HAP-1 (cell line): ENCODE measurements around the gene DLG4.

Experiments used
- DNase-seq, 2 experiments: peaks; one replicate each; pipeline ENCODE4 v3.0.0-alpha.2; 2016 to 2020; ENCODE audit warnings: low spot score in 2 of 2
- H3K27me3 ChIP-seq: fragments of 250-450 bp; sonication (Bioruptor Pico); 2 replicates; pipeline ENCODE4 v1.5.1; 2020; ENCODE audit warnings: low read depth, mild to moderate bottlenecking, moderate library complexity
- H3K36me3 ChIP-seq: fragments of 250-450 bp; sonication (Bioruptor Pico); replicated peaks from 2 replicates; pipeline ENCODE4 v1.5.1; 2020; ENCODE audit warnings: mild to moderate bottlenecking
- H3K4me1 ChIP-seq: fragments of 250-450 bp; sonication (Bioruptor Pico); 2 replicates; pipeline ENCODE4 v1.5.1; 2020; ENCODE audit warnings: mild to moderate bottlenecking
- H3K4me3 ChIP-seq: fragments of 250-450 bp; sonication (Bioruptor Pico); 2 replicates; pipeline ENCODE4 v1.5.1; 2020; ENCODE audit warnings: mild to moderate bottlenecking, moderate library complexity
- H3K9me3 ChIP-seq: fragments of 250-450 bp; sonication (Bioruptor Pico); 2 replicates; pipeline ENCODE4 v1.5.1; 2020; ENCODE audit warnings: mild to moderate bottlenecking, moderate library complexity
- in situ Hi-C: fragments of 300-500 bp; cut with MboI; formaldehyde crosslinking; loops from 3 replicates; pipeline ENCODE4 v1.14.3; 2020; ENCODE audit warnings: low sequenced_read_pairs, inconsistent platforms, mixed read lengths

Gene DLG4

GRCh38 chr17:7211491-7212273 is 8.0 kb downstream of the DLG4 start:
- in situ Hi-C loops, result no loop called here
- H3K4me1 ChIP-seq, result peaks cover 5% of the 10 kb centered on the region

GRCh38 chr17:7208754-7209460 is 10.7 kb downstream of the DLG4 start:
- no peak overlapping the region for H3K4me3 ChIP-seq
- no peak for DNase-seq
- peaks cover 3% of the 10 kb centered on the region for H3K4me1 ChIP-seq
- no peaks in the 10 kb centered on the region for H3K27me3 ChIP-seq
- H3K36me3 ChIP-seq, result no peaks in the 10 kb centered on the region
- no peaks in the 10 kb centered on the region for H3K9me3 ChIP-seq
- in situ Hi-C loops, result no loop called here

More at GRCh38 chr17:7211491-7212273, 8.0 kb downstream of the DLG4 start:
- Histone ChIP-seq H3K36me3 (no peaks in the 10 kb centered on the region), H3K9me3 (no peaks in the 10 kb centered on the region), H3K27me3 (no peaks in the 10 kb centered on the region), H3K4me3 (no peak overlapping the region)
- DNase-seq, result no peak

- H3K4me3 ChIP-seq, result no peak overlapping the region
- H3K4me1 ChIP-seq, result no peaks in the 10 kb centered on the region
Measured at GRCh38 chr17:7208027-7208571, 11.5 kb downstream of the DLG4 start.

GRCh38 chr17:7207120-7208001 is 12.3 kb downstream of the DLG4 start:
- Histone ChIP-seq H3K4me3 (no peak overlapping the region), H3K4me1 (no peaks in the 10 kb centered on the region), H3K9me3 (no peaks in the 10 kb centered on the region), H3K36me3 (no peaks in the 10 kb centered on the region), H3K27me3 (no peaks in the 10 kb centered on the region)
- DNase-seq, result no peak
- in situ Hi-C loops, result no loop called here

More at GRCh38 chr17:7208027-7208571, 11.5 kb downstream of the DLG4 start:
- Histone ChIP-seq H3K36me3 (no peaks in the 10 kb centered on the region), H3K9me3 (no peaks in the 10 kb centered on the region), H3K27me3 (no peaks in the 10 kb centered on the region)
- DNase-seq, result no peak
- in situ Hi-C loops, result no loop called here

GRCh38 chr17:7205561-7205960 is 14.1 kb downstream of the DLG4 start:
- no peak for DNase-seq
- Histone ChIP-seq H3K27me3 (no peaks in the 10 kb centered on the region), H3K36me3 (no peaks in the 10 kb centered on the region), H3K4me1 (no peaks in the 10 kb centered on the region), H3K9me3 (no peaks in the 10 kb centered on the region), H3K4me3 (no peak overlapping the region)
- in situ Hi-C loops, result no loop called here

GRCh38 chr17:7204828-7205461 is 14.7 kb downstream of the DLG4 start:
- Histone ChIP-seq H3K4me3 (no peak overlapping the region), H3K9me3 (no peaks in the 10 kb centered on the region), H3K27me3 (no peaks in the 10 kb centered on the region), H3K36me3 (no peaks in the 10 kb centered on the region), H3K4me1 (no peaks in the 10 kb centered on the region)
- in situ Hi-C loops, result no loop called here
- DNase-seq, result peak in 1 of 2 experiments; percentile 58

GRCh38 chr17:7204336-7204735 is 15.3 kb downstream of the DLG4 start:
- H3K4me3 ChIP-seq, result no peak overlapping the region
- in situ Hi-C loops, result no loop called here
- no peaks in the 10 kb centered on the region for H3K36me3 ChIP-seq
- H3K9me3 ChIP-seq, result no peaks in the 10 kb centered on the region
- no peaks in the 10 kb centered on the region for H3K27me3 ChIP-seq
- no peak for DNase-seq
- H3K4me1 ChIP-seq, result no peaks in the 10 kb centered on the region

GRCh38 chr17:7203391-7203790 is 16.2 kb downstream of the DLG4 start:
- Histone ChIP-seq H3K27me3 (no peaks in the 10 kb centered on the region), H3K4me3 (no peak overlapping the region), H3K9me3 (no peaks in the 10 kb centered on the region), H3K4me1 (no peaks in the 10 kb centered on the region), H3K36me3 (no peaks in the 10 kb centered on the region)
- in situ Hi-C loops, result no loop called here
- no peak for DNase-seq

GRCh38 chr17:7196651-7197401 is 22.8 kb downstream of the DLG4 start:
- H3K4me3 ChIP-seq, result no peak overlapping the region

GRCh38 chr17:7195971-7196370 is 23.7 kb downstream of the DLG4 start:
- no peaks in the 10 kb centered on the region for H3K36me3 ChIP-seq
- H3K4me3 ChIP-seq, result no peak overlapping the region
- no peaks in the 10 kb centered on the region for H3K9me3 ChIP-seq
- no peaks in the 10 kb centered on the region for H3K4me1 ChIP-seq
- no peak for DNase-seq
- H3K27me3 ChIP-seq, result no peaks in the 10 kb centered on the region
- in situ Hi-C loops, result no loop called here

More at GRCh38 chr17:7196651-7197401, 22.8 kb downstream of the DLG4 start:
- DNase-seq, result no peak
- Histone ChIP-seq H3K36me3 (no peaks in the 10 kb centered on the region), H3K27me3 (no peaks in the 10 kb centered on the region), H3K9me3 (no peaks in the 10 kb centered on the region), H3K4me1 (no peaks in the 10 kb centered on the region)
- in situ Hi-C loops, result no loop called here

GRCh38 chr17:7192271-7192937 is 27.2 kb downstream of the DLG4 start:
- DNase-seq, result no peak

GRCh38 chr17:7191571-7192270 is 27.9 kb downstream of the DLG4 start:
- Histone ChIP-seq H3K36me3 (no peaks in the 10 kb centered on the region), H3K9me3 (no peaks in the 10 kb centered on the region), H3K4me1 (no peaks in the 10 kb centered on the region), H3K4me3 (no peak overlapping the region), H3K27me3 (no peaks in the 10 kb centered on the region)
- DNase-seq, result peak in 1 of 2 experiments; percentile 74
- in situ Hi-C loops, result no loop called here

More at GRCh38 chr17:7192271-7192937, 27.2 kb downstream of the DLG4 start:
- Histone ChIP-seq H3K4me3 (no peak overlapping the region), H3K27me3 (no peaks in the 10 kb centered on the region), H3K4me1 (no peaks in the 10 kb centered on the region), H3K9me3 (no peaks in the 10 kb centered on the region), H3K36me3 (no peaks in the 10 kb centered on the region)
- in situ Hi-C loops, result no loop called here
